HG03469 (cell line): ENCODE results near the gene KRABD2.
"Not testable (repeated sequence)": the region's sequence is repeated elsewhere in the genome, so short reads cannot be mapped to it uniquely, and the experiment has no call there.

ENCODE experiments used
- ATAC-seq: cut with Tn5 transposase; IDR thresholded peaks from one replicate; pipeline ENCODE4 v1.9.1; 2021; ENCODE audit warnings: mild to moderate bottlenecking, moderate library complexity, moderate number of reproducible peaks; ENCODE audit not compliant: unreplicated experiment

Gene KRABD2

DNA sequence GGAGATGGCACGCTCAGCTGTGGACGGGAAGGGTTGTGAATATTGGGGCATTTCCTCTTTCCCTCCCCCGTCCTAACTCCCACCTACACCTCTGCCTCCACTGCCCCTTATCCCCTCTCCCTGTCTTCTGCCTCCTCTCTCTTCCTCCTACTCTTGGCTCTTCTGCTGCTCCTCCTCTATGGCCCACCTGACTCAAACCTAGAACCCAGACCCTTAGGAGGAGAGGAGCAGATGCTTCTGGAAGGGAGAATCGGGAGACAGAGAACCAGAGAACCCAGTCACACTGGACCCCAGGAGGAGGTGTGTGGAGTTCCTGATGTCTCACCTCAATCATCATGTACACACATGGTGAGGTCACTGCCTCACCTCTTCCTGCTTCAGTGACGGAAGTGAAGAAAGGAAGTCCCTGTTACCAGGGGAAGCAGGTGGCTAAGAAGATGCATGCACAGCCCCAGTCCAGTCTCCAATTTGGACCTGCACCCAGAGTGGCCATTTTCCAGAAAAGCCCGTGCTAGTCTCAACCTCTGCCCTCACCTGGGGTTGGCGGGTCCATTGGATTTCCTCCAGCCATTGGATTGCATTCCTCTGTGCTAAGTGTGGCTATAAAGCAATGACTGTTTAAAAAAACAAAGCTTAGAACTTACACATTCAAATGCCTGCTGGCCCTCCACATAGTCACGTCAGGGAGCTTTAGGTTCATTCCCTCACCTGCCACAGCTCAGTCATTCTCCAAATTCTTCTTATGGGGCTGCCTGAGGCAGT is 17.1 kb upstream of the KRABD2 start:
- ATAC-seq = no peak

DNA sequence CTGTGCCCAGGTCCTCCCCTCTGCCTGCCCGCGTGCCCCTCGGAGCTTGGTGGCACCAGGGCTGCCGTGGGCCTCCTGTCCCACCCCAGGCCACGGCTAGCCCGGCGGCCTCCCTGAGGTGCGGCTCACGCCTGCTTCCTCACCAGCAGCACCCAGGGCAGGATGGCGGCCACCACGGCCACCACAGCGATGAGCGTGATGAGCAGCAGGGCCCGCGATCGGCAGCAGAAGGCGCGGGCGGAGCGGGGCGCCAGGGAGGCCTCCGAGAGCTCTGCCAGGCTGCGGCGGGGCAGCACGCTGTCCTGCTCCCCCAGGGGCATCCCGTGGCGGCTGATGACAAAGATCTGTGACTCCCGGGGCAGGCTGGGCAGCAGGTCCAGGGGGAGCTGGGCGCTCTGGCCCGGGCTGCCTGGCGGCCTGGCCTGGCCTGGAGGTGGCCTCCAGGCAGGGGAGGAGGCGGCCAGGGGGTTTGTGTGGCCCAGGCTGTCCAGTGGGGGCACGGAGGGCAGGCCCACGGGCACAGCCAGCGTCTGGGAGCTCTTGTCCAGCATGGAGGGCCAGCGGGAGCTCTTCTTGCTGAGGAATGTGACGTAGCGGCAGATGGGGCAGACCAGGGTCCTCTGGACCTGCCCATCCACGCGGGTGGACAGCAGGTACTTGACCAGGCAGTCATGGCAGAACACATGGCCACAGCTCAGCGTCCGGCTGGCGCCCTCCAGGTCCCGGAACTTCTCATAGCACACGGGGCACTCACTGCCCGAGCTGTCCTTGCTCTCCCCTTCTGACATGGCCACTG is 16.4 kb upstream of the KRABD2 start:
- no peak for ATAC-seq

GRCh38 chr17:8392274-8392673 is 15.8 kb upstream of the KRABD2 start:
- ATAC-seq = no peak

GRCh38 chr17:8391711-8392110 is 15.2 kb upstream of the KRABD2 start:
- no peak for ATAC-seq

DNA sequence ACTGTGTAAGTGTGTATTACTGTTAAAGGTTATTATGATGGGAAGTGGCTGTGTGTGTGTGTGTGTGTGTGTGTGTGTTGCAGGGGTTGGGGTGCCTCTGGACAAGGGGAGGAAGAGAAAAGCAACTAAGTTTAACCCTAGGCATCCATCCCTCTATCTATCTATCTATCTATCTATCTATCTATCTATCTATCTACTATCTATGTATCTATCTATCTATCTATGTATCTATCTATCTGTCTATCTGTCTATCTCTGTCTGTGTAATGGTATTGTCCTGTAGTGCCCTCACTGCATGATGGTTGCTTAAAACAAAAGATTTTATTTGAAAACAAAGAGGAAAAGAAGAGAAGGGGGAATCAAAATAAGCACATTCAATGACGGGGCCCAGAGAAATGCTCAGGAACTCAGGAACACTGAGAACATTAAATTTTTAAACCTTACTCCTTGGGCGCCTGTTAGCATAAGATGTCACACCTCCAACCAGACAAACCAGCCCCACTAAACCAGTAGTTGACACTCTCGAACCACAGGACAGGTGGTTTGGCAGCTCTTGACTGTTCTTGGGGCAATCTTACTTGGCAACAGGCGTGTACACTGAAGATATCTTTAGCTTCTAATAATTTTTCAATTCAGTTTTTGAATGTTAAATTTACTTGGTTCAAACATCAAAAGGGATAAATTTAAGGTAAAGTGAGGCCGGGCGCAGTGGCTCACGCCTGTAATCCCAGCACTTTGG is 11.6 kb upstream of the KRABD2 start:
- ATAC-seq = no peak

DNA sequence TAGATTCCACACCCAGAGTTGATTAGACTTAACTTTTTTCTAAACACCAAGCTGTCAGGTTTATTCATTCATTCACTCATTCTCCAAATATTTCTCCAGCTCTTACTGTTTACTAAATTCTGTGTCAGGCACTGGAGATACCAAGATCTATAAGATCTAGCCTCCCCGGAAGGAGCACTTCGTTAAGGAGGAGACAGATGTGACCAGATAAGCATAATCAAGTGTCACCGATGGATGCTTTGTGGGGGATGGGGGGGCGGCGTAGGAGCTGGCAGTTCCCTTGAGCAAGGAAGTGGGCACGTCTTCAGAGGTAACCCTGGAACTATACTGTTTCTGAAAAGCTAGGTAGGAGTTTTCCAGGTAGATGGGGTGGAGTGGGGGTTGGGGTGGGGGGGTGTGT is 10.3 kb upstream of the KRABD2 start:
- no peak for ATAC-seq

DNA sequence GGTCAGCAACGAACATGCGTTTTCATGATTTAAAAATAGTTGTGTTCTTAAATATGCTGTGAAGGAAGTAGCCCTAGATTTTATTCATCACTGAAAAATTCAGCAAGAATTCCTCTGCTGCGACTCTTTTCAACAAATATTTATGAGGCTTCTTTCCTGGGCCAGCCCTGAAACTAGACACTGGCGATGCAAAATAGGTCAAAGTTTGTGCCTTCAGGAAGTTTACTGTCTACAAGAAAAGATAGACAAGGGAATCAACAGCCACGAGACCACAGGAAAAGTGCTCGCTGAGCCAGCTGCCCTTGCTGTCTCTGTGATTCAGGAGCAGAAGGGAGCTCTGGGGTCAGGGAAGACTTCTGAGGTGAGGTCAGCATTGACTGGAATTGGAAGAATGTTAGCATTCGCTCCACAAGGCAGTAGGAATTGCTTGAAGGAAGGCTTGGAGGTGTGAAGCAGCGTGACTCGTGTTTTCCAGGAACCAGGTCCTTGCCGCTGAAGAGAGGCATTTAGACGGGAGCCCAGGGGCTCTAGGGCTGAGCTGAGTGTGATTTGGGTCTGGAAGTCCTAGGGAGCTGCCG is 8.4 kb upstream of the KRABD2 start:
- ATAC-seq = no peak

DNA sequence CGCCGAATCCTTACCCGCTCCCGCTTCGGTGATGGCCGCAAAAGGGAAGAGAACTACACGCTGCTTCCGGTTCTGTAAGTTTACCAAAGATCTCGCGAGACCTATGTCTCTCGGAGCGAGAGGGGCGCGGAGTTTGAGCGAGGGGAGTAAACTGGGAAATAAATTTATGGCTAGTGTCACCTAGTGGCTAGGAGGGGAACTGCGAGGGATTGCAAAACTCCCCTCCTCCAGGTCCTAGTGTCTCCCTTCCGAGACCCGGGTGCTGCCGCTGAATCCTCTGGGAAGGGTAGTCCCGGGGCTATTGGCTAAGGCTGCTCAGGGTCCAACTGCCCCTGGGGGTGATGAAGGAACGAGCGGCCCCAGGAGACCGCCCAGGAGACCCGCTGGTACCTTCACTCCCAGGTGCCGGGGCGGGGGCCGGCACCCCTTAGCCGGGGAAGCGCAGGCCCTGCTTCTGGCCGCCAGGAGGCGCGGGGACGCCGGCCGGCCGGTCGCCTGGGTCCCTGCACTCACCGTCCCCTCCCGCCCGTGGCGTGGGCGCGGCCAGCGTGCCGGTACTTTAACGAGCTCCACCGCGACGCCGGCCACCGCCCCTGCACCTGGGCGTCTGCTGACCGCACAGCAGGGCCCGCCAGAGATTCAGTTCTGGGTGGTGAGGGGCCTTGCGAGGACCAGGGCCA is 6.8 kb upstream of the KRABD2 start, which contains the start of gene RPL26:
Gene RPL26, minus strand, starts transcription at position 51 of the 680 bp plus-strand sequence. CDS start 883 bp downstream, outside the sequence.
- ATAC-seq = peak; percentile 76

GRCh38 chr17:8382880-8383142 is 6.3 kb upstream of the KRABD2 start:
- ATAC-seq = no peak

DNA sequence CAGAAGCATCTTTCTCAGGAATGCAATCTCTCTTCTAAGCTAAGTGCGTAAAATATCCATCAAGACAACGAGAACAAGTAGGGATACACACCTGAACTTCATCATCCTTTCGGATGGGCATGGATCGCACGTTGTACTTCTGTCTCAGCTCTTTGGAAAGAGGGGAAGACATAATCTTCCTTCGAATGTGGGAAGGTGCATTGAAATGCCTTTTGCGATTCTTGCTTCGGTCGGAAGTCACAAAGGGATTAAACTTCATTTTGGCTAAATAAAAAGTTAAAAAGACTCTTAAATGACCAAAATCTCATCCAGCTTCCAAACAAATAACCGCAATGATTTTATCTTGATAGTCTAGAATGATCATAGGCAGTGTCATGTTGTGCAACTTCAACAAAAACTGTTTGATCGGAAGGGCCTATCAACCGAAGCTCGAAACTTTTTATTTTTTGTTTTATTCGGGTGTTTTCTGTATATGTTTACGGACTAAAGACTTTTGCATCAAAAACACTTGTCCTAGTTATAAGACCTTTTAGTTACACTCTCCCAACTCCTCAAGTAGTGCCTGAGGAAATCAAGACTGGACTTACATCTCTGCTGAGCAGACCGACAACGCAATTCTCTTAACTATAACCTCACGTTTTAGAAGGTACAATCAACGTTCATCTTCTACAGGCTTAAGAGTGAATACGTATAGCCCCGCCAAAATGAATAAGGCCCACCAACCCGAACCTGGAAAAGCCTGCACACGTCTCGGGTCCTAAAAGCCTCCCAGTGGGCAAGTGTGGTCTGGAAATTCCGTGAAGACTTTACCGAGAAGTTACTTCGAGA is 5.8 kb upstream of the KRABD2 start:
- no peak for ATAC-seq

DNA sequence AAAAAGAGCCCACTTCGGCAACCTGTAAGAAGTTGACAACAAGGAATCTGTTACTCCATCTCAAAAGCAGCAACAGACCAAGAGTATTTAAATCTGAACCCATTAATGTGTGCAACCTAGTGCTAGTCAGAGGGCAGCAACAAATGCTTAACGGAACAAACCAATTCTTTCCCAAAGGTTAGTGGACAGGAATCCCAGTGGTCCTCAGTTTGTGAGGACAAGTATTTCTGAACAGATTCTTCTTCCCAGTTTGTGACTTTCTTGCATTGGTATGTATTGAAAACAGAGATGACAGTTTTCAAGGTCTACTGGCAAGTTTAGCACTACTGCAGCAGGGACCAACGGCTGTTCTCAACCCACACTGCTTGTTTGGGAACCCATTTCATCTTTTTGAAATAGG is 3.5 kb upstream of the KRABD2 start:
- no peak for ATAC-seq

DNA sequence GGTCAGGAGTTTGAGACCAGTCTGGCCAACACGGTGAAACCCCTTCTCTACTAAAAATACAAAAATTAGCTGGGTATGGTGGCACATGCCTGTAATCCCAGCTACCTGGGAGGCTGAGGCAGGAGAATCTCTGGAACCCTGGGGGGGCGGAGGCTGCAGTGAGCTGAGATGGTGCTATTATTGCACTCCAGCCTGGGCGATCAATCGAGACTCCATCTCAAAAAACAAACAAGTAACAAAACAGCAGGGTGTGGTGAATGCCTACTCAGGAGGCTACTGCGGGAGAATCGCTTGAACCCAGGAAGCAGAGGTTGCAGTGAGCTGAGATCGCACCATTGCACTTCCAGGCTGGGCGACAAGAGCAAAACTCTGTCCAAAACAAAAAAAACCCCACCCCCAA is 1.6 kb upstream of the KRABD2 start:
- ATAC-seq = not testable (repeated sequence)

- ATAC-seq = no peak
These were observed 918 bp upstream of the KRABD2 start for GRCh38 chr17:8377422-8377821.

- no peak for ATAC-seq
These were observed 705 bp downstream of the KRABD2 start for GRCh38 chr17:8375738-8376259.

GRCh38 chr17:8373856-8374255 is 2.6 kb downstream of the KRABD2 start:
- not testable (repeated sequence) for ATAC-seq

GRCh38 chr17:8372422-8372821 is 4.1 kb downstream of the KRABD2 start:
- no peak for ATAC-seq

GRCh38 chr17:8371786-8372185 is 4.7 kb downstream of the KRABD2 start:
- ATAC-seq = no peak

- ATAC-seq = no peak
These were observed 6.6 kb downstream of the KRABD2 start for GRCh38 chr17:8369944-8370343.

- ATAC-seq = no peak
These were observed 8.3 kb downstream of the KRABD2 start for GRCh38 chr17:8368193-8368592.

GRCh38 chr17:8366231-8366630 is 10.3 kb downstream of the KRABD2 start:
- ATAC-seq = no peak
